HCT116 (cell line): Measurements from ENCODE around the gene CCDC92B. TPM values are rescaled to one million over a fixed set of nuclear protein-coding genes. Genes with fewer than 3 reads are reported as not detected.

Experiments
- ATAC-seq: fragments of 200-7000 bp; cut with Tn5 transposase; 2 replicates; pipeline ENCODE4 v1.9.1; 2020; ENCODE audit warnings: mild to moderate bottlenecking, moderate library complexity
- BruUV-seq: library from RNA; stranded (reverse); fragments of 400-500 nt; replicated peaks from 2 replicates; lab custom pipeline; 2021; lab: Mats Ljungman, UMichigan
- CTCF ChIA-PET: fragments of 300-600 bp; sonication (Branson Sonifier 250); formaldehyde crosslinking; loops from one replicate; lab custom pipeline; 2021; ENCODE audit warnings: antibody characterized with exemption; lab: Charles Lee
- POLR2A ChIA-PET: fragments of 300-600, 350-600 bp; sonication (Branson Sonifier 250); formaldehyde crosslinking; loops from one replicate; lab custom pipeline; 2021; ENCODE audit warnings: antibody characterized with exemption; lab: Charles Lee
- RAD21 ChIA-PET, 2 experiments: fragments of 300-600 bp; sonication (Branson Sonifier 250); formaldehyde crosslinking; loops; one replicate each; lab custom pipeline; 2023; ENCODE audit warnings: low total read pairs in 2 of 2; ENCODE audit not compliant: uncharacterized antibody in 2 of 2, unreplicated experiment in 2 of 2, low non-redundant PET in 1 of 2; lab: Charles Lee
- DNase-seq: peaks from one replicate; pipeline ENCODE4 v3.0.0-alpha.2; 2010; ENCODE audit warnings: low read depth, low spot score
- H2AFZ ChIP-seq: fragments of 200-600 bp; shearing (Covaris generic), sonication (generic); 2 replicates; pipeline ENCODE4 v1.6.1; 2017; ENCODE audit warnings: low read depth, mixed run types, mixed read lengths, antibody characterized with exemption, low read length; ENCODE audit not compliant: poor library complexity, severe bottlenecking
- H3K27ac ChIP-seq: 2 replicates; pipeline ENCODE4 v1.5.1; 2012; ENCODE audit warnings: low read depth, low read length
- H3K27me3 ChIP-seq: fragments of 200-600 bp; sonication (generic); 2 replicates; pipeline ENCODE4 v1.6.1; 2016; ENCODE audit warnings: mixed run types, low read length, mixed read lengths; ENCODE audit not compliant: insufficient read depth
- H3K36me3 ChIP-seq, 2 experiments: fragments of 200-500 bp in 1 of 2; fragments of 200-600 bp in 1 of 2; sonication (Bioruptor generic) in 1 of 2; sonication (generic) in 1 of 2; 2 replicates each; pipeline versions ENCODE4 v1.5.1 to v1.6.1; 2014 to 2016; ENCODE audit warnings: low read length in 2 of 2, inconsistent platforms in 1 of 2, mixed read lengths in 1 of 2, mixed run types in 1 of 2; ENCODE audit not compliant: insufficient read depth in 2 of 2, control insufficient read depth in 1 of 2
- H3K4me1 ChIP-seq, 2 experiments: fragments of 200-600 bp in 1 of 2; sonication (generic) in 1 of 2; 2 replicates each; pipeline versions ENCODE4 v1.5.1 to v1.6.1; 2012 to 2017; ENCODE audit warnings: low read length in 2 of 2, inconsistent platforms in 1 of 2, mild to moderate bottlenecking in 1 of 2, mixed read lengths in 1 of 2, mixed run types in 1 of 2, moderate library complexity in 1 of 2; ENCODE audit not compliant: insufficient read depth in 2 of 2, control insufficient read depth in 1 of 2
- H3K4me2 ChIP-seq: fragments of 200-600 bp; sonication (generic); 2 replicates; pipeline ENCODE4 v1.6.1; 2017; ENCODE audit warnings: mixed run types, low read length, mixed read lengths
- H3K4me3 ChIP-seq, 2 experiments: fragments of 200-600 bp in 1 of 2; sonication (generic) in 1 of 2; replicated peaks in 1 of 2; 2 replicates each; pipeline ENCODE4 v1.5.1; 2011 to 2016; ENCODE audit warnings: low read length in 2 of 2, control low read depth in 1 of 2, low read depth in 1 of 2, mild to moderate bottlenecking in 1 of 2, mixed read lengths in 1 of 2, mixed run types in 1 of 2
- H3K79me2 ChIP-seq: fragments of 200-600 bp; sonication (generic); 2 replicates; pipeline ENCODE4 v1.6.1; 2017; ENCODE audit warnings: mild to moderate bottlenecking, mixed run types, low read length, moderate library complexity, mixed read lengths; ENCODE audit not compliant: insufficient read depth
- H3K9ac ChIP-seq: fragments of 200-600 bp; sonication (generic); 2 replicates; pipeline ENCODE4 v1.6.1; 2016; ENCODE audit warnings: low read length, mixed read lengths
- H3K9me2 ChIP-seq: fragments of 200-600 bp; sonication (generic), shearing (Covaris generic); 2 replicates; pipeline ENCODE4 v1.6.1; 2017; ENCODE audit warnings: mixed run types, mild to moderate bottlenecking, moderate library complexity; ENCODE audit not compliant: insufficient read depth
- H3K9me3 ChIP-seq, 2 experiments: fragments of 200-500 bp in 1 of 2; fragments of 200-600 bp in 1 of 2; sonication (Bioruptor generic) in 1 of 2; sonication (generic) in 1 of 2; 2 replicates each; pipeline ENCODE4 v1.6.1; 2014 to 2017; ENCODE audit warnings: low read length in 2 of 2, mixed read lengths in 2 of 2, inconsistent platforms in 1 of 2, low read depth in 1 of 2, mild to moderate bottlenecking in 1 of 2, mixed run types in 1 of 2, moderate library complexity in 1 of 2; ENCODE audit not compliant: control insufficient read depth in 1 of 2, insufficient read depth in 1 of 2
- H4K20me1 ChIP-seq: fragments of 200-600 bp; sonication (generic), shearing (Covaris generic); 2 replicates; pipeline ENCODE4 v1.6.1; 2017; ENCODE audit warnings: mixed run types, mild to moderate bottlenecking, moderate library complexity; ENCODE audit not compliant: insufficient read depth
- CEBPB ChIP-seq: IDR thresholded peaks from 2 replicates; pipeline ENCODE4 v1.6.1; 2012; ENCODE audit warnings: low read depth
- CTCF ChIP-seq, 3 experiments: fragments of 200-600 bp in 1 of 3; sonication (generic) in 1 of 3; IDR thresholded peaks in 2 of 3; conservative IDR thresholded peaks in 1 of 3; 2 replicates each; pipeline ENCODE4 v1.5.1; 2012 to 2017; ENCODE audit warnings: low read depth in 2 of 3, low read length in 2 of 3, antibody characterized with exemption in 1 of 3, borderline replicate concordance in 1 of 3, control low read depth in 1 of 3, mild to moderate bottlenecking in 1 of 3, mixed read lengths in 1 of 3, mixed run types in 1 of 3, moderate library complexity in 1 of 3; ENCODE audit not compliant: insufficient read depth in 1 of 3
- EGR1 ChIP-seq: IDR thresholded peaks from 2 replicates; pipeline ENCODE4 v1.6.1; 2012; ENCODE audit warnings: low read depth
- EZH2 ChIP-seq: fragments of 200-600 bp; sonication (generic); IDR thresholded peaks from 2 replicates; pipeline ENCODE4 v1.6.1; 2017; ENCODE audit warnings: antibody characterized with exemption, mixed run types
- EZH2phosphoT487 ChIP-seq: fragments of 200-600 bp; IDR thresholded peaks from 2 replicates; pipeline ENCODE4 v1.6.1; 2018; ENCODE audit warnings: antibody characterized with exemption, borderline replicate concordance
- FOSL1 ChIP-seq: IDR thresholded peaks from 2 replicates; pipeline ENCODE4 v1.6.1; 2012; ENCODE audit warnings: low read depth
- POLR2AphosphoS5 ChIP-seq: IDR thresholded peaks from 2 replicates; pipeline ENCODE4 v1.6.1; 2011; ENCODE audit warnings: mild to moderate bottlenecking, low read depth, low read length, moderate library complexity
- SIN3A ChIP-seq: IDR thresholded peaks from 2 replicates; pipeline ENCODE4 v1.6.1; 2012; ENCODE audit warnings: low read depth
- SP1 ChIP-seq: IDR thresholded peaks from 2 replicates; pipeline ENCODE4 v1.6.1; 2012; ENCODE audit warnings: low read depth
- TCF7L2 ChIP-seq: IDR thresholded peaks from 2 replicates; pipeline ENCODE4 v1.7.0; 2011; ENCODE audit warnings: borderline replicate concordance, inconsistent platforms; ENCODE audit not compliant: insufficient read depth, insufficient read length; ENCODE audit errors: extremely low read depth
- ZBTB33 ChIP-seq: IDR thresholded peaks from 2 replicates; pipeline ENCODE4 v1.6.1; 2011; ENCODE audit warnings: mild to moderate bottlenecking, low read length, moderate library complexity; ENCODE audit not compliant: insufficient replicate concordance; ENCODE audit errors: extremely low read depth
- intact Hi-C: fragments of 100-400 bp; cut with micrococcal nuclease; formaldehyde crosslinking; loops from 2 replicates; pipeline ENCODE4 v1.10.0; 2022
- total RNA-seq: library from RNA; stranded (reverse); gene quantifications from one replicate; pipeline ENCODE4 v1.2.1, GENCODE V29; 2021; ENCODE audit not compliant: unreplicated experiment
- TF ChIP-seq, protein P1 (sequence below): IDR thresholded peaks from 2 replicates; pipeline ENCODE4 v1.6.1; 2012; ENCODE audit warnings: low read depth

CCDC92B gene
- total RNA-seq, 1 experiment from 2014 or later = 0.17 TPM

GRCh38 chr17:2730764-2731353 lies 18.6 kb downstream of the CCDC92B start:
- ChIA-PET POLR2A (no interaction called here), CTCF (no interaction called here), RAD21 (no interaction called here)
- TF ChIP-seq CEBPB = no peak
- TF ChIP-seq TCF7L2 = no peak
- no peak for TF ChIP-seq ZBTB33
- TF ChIP-seq POLR2AphosphoS5 = no peak
- no peak for TF ChIP-seq FOSL1
- no peak for TF ChIP-seq SP1
- TF ChIP-seq SIN3A = no peak
- intact Hi-C loops = no loop called here
- Histone ChIP-seq H3K4me1 (no peaks in the 10 kb centered on the region), H3K27ac (no peak overlapping the region), H3K27me3 (no peaks in the 10 kb centered on the region), H3K79me2 (no peaks in the 10 kb centered on the region), H3K9me2 (no peaks in the 10 kb centered on the region), H3K36me3 (no peaks in the 10 kb centered on the region), H4K20me1 (no peaks in the 10 kb centered on the region), H2AFZ (no peak overlapping the region), H3K9me3 (no peaks in the 10 kb centered on the region), H3K9ac (no peak overlapping the region), H3K4me2 (no peak overlapping the region), H3K4me3 (no peak overlapping the region)
- DNase-seq (no peak), ATAC-seq (no peak)
- no TSS peak for BruUV-seq

GRCh38 chr17:2724784-2725164 lies 24.7 kb downstream of the CCDC92B start:
- Histone ChIP-seq H3K27ac (peak overlapping the region; percentile 85), H3K36me3 (no peaks in the 10 kb centered on the region), H4K20me1 (no peaks in the 10 kb centered on the region), H3K9me3 (no peaks in the 10 kb centered on the region), H3K9me2 (no peaks in the 10 kb centered on the region), H3K27me3 (no peaks in the 10 kb centered on the region), H2AFZ (no peak overlapping the region), H3K4me1 (peaks cover 4 to 30% of the 10 kb centered on the region in 2 experiments; a peak in 3 of 4 replicates), H3K79me2 (no peaks in the 10 kb centered on the region), H3K9ac (peak overlapping the region; percentile 40), H3K4me2 (peak overlapping the region; percentile 65), H3K4me3 (peak overlapping the region; percentile 42; a peak in 3 of 4 replicates)
- RAD21 ChIA-PET = no interaction called here
- POLR2A ChIA-PET = interaction anchor here (0.7 to 1.2 kb wide), 4 partner anchors 11 to 36 kb away, joined by 3 read pairs; no protein-coding TSS in a partner anchor
- DNase-seq (no peak), ATAC-seq (peak; percentile 82)
- intact Hi-C loops = no loop called here
- no TSS peak for BruUV-seq
- CTCF ChIA-PET = interaction anchor here (0.5 to 1.5 kb wide), 3 partner anchors 15 to 341 kb away, joined by 3 to 4 read pairs (median 3); no protein-coding TSS in a partner anchor
- TF ChIP-seq EZH2phosphoT487 (no peak), CTCF (IDR thresholded peaks at IDR 0.05 in 2 of 3, conservative IDR thresholded peaks at IDR 0.05 in 1 of 3; ENCODE audit: borderline replicate concordance in 1 of 3, insufficient read depth in 1 of 3, low read depth in 2 of 3, low read length in 2 of 3) (peak in 2 of 3 experiments; percentile 18 to 31; a peak in 2 of 6 replicates), EGR1 (no peak), EZH2 (no peak), POLR2AphosphoS5 (no peak), TCF7L2 (no peak)
- TF ChIP-seq, protein P1, sequence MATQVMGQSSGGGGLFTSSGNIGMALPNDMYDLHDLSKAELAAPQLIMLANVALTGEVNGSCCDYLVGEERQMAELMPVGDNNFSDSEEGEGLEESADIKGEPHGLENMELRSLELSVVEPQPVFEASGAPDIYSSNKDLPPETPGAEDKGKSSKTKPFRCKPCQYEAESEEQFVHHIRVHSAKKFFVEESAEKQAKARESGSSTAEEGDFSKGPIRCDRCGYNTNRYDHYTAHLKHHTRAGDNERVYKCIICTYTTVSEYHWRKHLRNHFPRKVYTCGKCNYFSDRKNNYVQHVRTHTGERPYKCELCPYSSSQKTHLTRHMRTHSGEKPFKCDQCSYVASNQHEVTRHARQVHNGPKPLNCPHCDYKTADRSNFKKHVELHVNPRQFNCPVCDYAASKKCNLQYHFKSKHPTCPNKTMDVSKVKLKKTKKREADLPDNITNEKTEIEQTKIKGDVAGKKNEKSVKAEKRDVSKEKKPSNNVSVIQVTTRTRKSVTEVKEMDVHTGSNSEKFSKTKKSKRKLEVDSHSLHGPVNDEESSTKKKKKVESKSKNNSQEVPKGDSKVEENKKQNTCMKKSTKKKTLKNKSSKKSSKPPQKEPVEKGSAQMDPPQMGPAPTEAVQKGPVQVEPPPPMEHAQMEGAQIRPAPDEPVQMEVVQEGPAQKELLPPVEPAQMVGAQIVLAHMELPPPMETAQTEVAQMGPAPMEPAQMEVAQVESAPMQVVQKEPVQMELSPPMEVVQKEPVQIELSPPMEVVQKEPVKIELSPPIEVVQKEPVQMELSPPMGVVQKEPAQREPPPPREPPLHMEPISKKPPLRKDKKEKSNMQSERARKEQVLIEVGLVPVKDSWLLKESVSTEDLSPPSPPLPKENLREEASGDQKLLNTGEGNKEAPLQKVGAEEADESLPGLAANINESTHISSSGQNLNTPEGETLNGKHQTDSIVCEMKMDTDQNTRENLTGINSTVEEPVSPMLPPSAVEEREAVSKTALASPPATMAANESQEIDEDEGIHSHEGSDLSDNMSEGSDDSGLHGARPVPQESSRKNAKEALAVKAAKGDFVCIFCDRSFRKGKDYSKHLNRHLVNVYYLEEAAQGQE = no peak
